Activated CD8-positive, alpha-beta memory T cell treated with anti-CD3 and anti-CD28 coated beads, Interleukin-2, amount 10 ng/mL, durations not matched to agents 7 days and 5 days (primary cell): ENCODE results near the gene GH1. TPM values are rescaled to one million over a fixed set of nuclear protein-coding genes. Genes with fewer than 3 reads are reported as not detected.

Experiments used
- ATAC-seq: fragments of 150-1000 bp; cut with Tn5 transposase; one replicate; pipeline ENCODE4 v1.10.0; 2021; ENCODE audit warnings: moderate library complexity
- CTCF ChIA-PET: fragments of 350-600 bp; sonication (Branson Sonifier 250); formaldehyde crosslinking; loops from one replicate; lab custom pipeline; 2021; ENCODE audit warnings: antibody characterized with exemption; lab: Charles Lee
- DNase-seq: peaks from one replicate; pipeline ENCODE4 v3.0.0-alpha.2; 2020
- H3K27ac Mint-ChIP-seq: one replicate; pipeline ENCODE4 v1.8.0; 2021; ENCODE audit warnings: mild to moderate bottlenecking, mixed read lengths
- H3K27me3 Mint-ChIP-seq: one replicate; pipeline ENCODE4 v1.8.0; 2021; ENCODE audit warnings: mixed read lengths
- H3K36me3 Mint-ChIP-seq: one replicate; pipeline ENCODE4 v1.8.0; 2021; ENCODE audit warnings: mild to moderate bottlenecking, mixed read lengths
- H3K4me1 Mint-ChIP-seq: one replicate; pipeline ENCODE4 v1.8.0; 2021; ENCODE audit warnings: mixed read lengths
- H3K4me3 Mint-ChIP-seq: one replicate; pipeline ENCODE4 v1.8.0; 2021; ENCODE audit warnings: mild to moderate bottlenecking, moderate library complexity, mixed read lengths
- H3K9me3 Mint-ChIP-seq: one replicate; pipeline ENCODE4 v1.8.0; 2022; ENCODE audit warnings: low read depth, mixed read lengths
- total RNA-seq, 2 experiments: library from RNA; stranded (reverse); gene quantifications; one replicate each; pipeline ENCODE4 v1.2.3, GENCODE V29; 2021

GH1 gene
- total RNA-seq, 2 experiments from 2014 or later, result not detected

DNA sequence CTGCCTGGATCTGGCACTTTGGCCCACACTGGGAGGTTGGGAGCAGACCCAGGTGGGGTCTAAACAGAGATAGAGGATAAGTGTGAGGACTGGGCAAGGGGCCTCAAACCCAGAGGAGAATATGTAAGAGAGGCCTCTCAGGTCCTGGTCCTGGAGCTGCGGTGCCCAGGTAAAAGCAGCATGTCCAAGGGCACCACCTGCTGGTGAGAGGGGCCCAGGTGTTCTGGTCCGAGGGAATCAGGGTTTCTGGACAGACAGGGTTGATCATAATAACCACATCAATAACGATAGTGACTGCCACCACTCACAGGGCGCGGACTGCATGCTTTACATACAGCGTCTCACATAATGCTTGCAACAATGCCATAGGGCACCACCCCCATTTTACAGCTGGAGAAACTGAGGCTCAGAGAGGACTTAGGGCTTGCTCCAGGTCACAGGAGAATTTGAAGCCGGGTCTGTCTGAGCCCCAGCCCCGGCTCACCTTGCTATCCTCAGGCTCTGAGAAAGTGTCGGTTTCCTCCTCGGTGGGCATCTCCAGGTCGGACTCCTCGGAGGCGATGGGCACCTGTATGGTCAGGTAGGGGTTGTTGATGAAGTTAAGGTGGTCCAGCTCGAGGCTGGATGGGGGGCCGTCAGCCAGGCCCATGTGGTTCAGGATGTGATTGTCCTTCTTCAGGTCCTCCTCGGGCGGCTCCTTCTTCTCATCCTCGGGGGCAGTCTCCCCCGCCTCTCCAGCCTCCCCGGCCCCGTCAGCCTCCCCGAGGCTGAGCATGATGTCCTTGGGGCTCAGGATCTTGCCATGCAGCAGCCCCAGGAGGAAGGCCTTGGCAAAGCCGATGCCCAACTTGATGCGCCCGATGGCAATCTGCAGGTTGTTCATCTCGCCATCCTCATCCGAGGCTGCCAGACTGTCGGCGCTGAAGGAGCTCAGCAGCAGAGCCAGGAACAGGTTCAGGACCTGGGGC is 32.6 kb upstream of the GH1 start:
- ATAC-seq, result no peak
- no peaks in the 10 kb centered on the region for H3K36me3 Mint-ChIP-seq
- no peak overlapping the region for H3K27ac Mint-ChIP-seq
- peak; percentile 65 for DNase-seq
- H3K4me3 Mint-ChIP-seq, result no peak overlapping the region
- CTCF ChIA-PET, result interaction anchor here (1.0 to 5.5 kb wide), 17 partner anchors 11 to 102 kb away, joined by 3 to 45 read pairs (median 6); partner anchors contain the start of genes CD79B, CSHL1 and GH1
- peaks cover 31% of the 10 kb centered on the region for H3K4me1 Mint-ChIP-seq
- peaks cover 4% of the 10 kb centered on the region for H3K27me3 Mint-ChIP-seq
- no peaks in the 10 kb centered on the region for H3K9me3 Mint-ChIP-seq

DNA sequence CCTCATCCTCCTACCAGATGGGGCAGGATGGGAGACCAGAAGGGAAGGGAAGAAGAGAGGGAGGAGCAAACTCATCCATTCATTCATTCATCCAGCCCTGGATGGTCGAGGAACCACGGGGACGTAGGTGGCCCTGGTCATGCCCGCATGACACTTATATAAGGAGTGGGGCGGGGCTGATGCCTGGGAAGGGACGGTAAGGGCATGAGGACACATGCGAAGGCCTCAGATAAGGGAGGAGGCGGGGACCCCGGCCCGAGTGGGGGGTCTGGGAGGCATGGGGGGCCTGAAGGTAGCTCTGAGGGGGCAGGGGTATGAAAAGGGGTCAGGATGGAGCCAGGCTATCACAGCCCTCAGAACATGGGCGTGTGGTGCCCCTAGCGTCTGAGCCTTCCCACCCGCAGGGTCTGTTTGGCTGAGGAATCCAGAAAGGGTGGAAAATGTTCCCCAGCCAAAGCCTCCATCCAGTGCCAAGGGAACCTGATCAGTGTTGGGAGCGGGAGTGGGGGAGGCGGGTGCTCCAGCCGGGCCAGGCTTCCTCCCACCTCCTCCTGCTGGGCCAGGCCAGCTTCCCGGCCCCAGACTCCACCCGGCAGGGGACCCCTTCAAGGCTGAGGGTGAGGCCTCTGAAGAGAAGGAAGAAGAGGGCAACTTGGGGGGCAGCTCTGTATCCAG is 31.1 kb upstream of the GH1 start:
- Mint-ChIP-seq H3K27ac (no peak overlapping the region), H3K4me3 (no peak overlapping the region), H3K27me3 (peaks cover 10% of the 10 kb centered on the region), H3K9me3 (no peaks in the 10 kb centered on the region), H3K4me1 (peaks cover 35% of the 10 kb centered on the region), H3K36me3 (no peaks in the 10 kb centered on the region)
- DNase-seq (no peak), ATAC-seq (no peak)
- CTCF ChIA-PET, result interaction anchor here (1.0 to 5.4 kb wide), 13 partner anchors 10 to 101 kb away, joined by 3 to 45 read pairs (median 6); partner anchors contain the start of genes CD79B, CSHL1 and GH1

- ATAC-seq (no peak), DNase-seq (no peak)
- H3K9me3 Mint-ChIP-seq, result no peaks in the 10 kb centered on the region
- H3K27me3 Mint-ChIP-seq, result peaks cover 16% of the 10 kb centered on the region
- no peak overlapping the region for H3K27ac Mint-ChIP-seq
- H3K4me3 Mint-ChIP-seq, result no peak overlapping the region
- H3K36me3 Mint-ChIP-seq, result no peaks in the 10 kb centered on the region
- CTCF ChIA-PET, result interaction anchor here (1.0 to 5.4 kb wide), 3 partner anchors 13 to 77 kb away, joined by 3 to 45 read pairs (median 16); partner anchors contain the start of gene GH1
- H3K4me1 Mint-ChIP-seq, result peaks cover 23% of the 10 kb centered on the region
Measured at GRCh38 chr17:63948521-63948920, 29.9 kb upstream of the GH1 start.

DNA sequence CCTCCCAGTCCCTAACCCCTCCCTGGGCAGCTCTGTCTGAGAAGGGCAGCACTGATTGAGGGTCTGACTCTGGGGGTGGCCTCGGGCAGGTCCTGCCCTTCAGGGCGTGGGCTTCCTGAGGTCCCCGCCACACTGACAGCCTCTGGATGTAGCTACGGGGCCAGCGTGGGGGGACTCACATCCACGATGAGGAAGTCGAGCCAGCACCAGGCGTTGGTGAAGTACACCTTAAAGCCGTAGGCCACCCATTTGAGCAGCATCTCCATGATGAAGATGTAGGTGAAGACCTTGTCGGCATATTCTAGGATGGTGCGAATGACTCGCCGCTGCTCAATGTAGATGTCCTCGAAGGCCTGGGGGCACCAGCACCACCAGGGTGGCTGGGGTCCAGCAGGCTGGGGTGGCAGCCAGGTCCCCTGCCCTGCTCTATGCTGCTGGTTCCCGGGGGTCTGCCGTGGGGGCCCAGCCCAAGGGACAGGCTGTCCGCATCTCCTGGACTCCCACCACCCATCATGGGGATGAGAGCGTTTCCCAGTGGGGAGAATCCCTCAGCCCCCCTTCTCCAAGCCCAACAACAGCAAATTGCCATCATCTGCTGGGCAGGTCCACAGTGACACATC is 29.2 kb upstream of the GH1 start:
- peaks cover 23% of the 10 kb centered on the region for H3K4me1 Mint-ChIP-seq
- no peak overlapping the region for H3K4me3 Mint-ChIP-seq
- no peak for ATAC-seq
- no peak for DNase-seq
- CTCF ChIA-PET, result interaction anchor here (1.7 to 3.1 kb wide), 9 partner anchors 17 to 186 kb away, joined by 6 to 77 read pairs (median 22); partner anchors contain the start of genes CSHL1, GH1 and ICAM2
- H3K36me3 Mint-ChIP-seq, result no peaks in the 10 kb centered on the region
- no peaks in the 10 kb centered on the region for H3K9me3 Mint-ChIP-seq
- no peak overlapping the region for H3K27ac Mint-ChIP-seq
- peaks cover 18% of the 10 kb centered on the region for H3K27me3 Mint-ChIP-seq

DNA sequence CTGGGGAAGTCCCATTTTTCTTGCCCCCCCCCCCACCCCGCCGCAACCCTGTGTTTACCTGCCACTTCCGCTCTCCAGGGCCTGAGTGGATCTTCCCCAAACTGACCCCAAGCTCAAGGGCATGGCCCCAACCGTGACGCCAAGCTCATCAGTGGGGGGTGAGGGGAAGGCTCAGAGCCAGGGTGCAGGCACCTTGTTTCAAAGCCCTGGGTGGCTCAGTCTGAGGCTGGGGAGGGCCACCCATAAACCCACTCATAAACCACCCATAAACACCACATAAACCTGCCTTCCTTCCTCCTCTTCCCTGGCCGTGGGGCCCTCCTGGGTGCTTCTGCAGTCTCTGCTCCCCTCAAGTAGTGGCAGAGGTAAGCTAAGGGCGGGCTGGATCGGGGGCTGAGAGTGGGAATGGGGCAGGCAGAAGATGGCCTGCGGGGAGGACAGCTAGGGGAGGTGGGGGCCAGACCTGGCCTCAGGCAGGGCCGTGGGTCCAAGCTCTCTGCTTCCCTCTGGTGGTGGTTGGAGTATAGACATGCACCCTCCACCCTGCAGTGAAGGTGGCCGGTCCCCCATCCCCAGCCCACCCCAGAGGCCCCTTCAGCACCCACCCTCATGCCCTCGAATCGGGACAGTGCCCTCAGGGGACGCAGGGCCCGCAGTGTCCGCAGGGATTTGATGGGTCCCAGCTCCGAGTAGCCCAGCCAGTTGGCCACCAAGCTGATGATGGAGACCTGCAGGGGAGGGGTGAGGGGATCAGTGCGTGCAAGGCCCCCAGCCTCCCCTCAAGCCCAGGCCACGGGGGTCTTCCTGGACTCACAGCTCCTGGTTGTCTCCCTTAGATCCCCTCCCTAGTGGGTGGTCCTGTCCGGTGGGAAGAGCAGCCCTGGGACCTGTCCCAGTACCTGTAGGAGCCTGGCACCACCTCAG is 28.1 kb upstream of the GH1 start:
- H3K27me3 Mint-ChIP-seq, result peaks cover 21% of the 10 kb centered on the region
- peak overlapping the region; percentile 62 for H3K27ac Mint-ChIP-seq
- DNase-seq (peak; percentile 79), ATAC-seq (peak; percentile 85)
- H3K4me1 Mint-ChIP-seq, result peaks cover 19% of the 10 kb centered on the region
- no peaks in the 10 kb centered on the region for H3K36me3 Mint-ChIP-seq
- H3K4me3 Mint-ChIP-seq, result peak overlapping the region; percentile 39
- CTCF ChIA-PET, result interaction anchor here (0.7 to 3.1 kb wide), 39 partner anchors 8 to 451 kb away, joined by 3 to 77 read pairs (median 7); partner anchors contain the start of genes CD79B, CSHL1, ERN1 and GH1
- H3K9me3 Mint-ChIP-seq, result no peaks in the 10 kb centered on the region

DNA sequence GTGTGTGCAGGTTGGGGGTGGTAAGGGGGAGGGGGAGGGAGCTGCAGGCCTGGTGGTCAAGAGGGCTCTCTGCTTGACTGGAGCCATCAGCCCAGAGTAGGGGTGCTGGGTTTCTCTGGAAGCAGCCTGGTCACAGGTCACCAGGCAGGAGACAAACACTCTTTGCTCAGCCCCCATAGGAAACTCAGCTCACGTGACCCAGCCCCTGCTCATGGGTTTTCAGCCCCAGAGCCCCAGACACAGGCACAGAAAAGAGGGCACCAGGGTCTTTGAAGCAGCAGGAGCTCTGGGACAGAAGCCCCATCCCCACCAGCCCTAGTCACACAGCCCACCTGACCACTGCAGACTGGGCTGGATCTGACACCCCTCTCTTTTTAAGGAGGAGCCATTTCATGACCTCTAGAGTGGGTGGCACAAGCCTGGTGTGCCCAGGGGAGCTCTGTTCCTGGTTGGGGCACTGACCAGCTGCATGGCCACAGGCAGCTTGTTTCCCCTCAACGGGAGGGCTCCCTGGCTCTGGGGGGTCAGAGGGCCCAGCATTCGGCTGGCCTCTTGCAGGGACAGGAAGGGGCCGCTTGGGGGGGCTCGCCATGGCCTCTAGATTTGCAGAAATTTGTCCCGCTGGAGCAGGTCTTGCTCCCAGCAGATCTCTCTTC is 27.3 kb upstream of the GH1 start:
- CTCF ChIA-PET, result interaction anchor here (0.7 to 3.1 kb wide), 39 partner anchors 9 to 452 kb away, joined by 3 to 77 read pairs (median 7); partner anchors contain the start of genes CD79B, CSHL1, ERN1 and GH1

DNA sequence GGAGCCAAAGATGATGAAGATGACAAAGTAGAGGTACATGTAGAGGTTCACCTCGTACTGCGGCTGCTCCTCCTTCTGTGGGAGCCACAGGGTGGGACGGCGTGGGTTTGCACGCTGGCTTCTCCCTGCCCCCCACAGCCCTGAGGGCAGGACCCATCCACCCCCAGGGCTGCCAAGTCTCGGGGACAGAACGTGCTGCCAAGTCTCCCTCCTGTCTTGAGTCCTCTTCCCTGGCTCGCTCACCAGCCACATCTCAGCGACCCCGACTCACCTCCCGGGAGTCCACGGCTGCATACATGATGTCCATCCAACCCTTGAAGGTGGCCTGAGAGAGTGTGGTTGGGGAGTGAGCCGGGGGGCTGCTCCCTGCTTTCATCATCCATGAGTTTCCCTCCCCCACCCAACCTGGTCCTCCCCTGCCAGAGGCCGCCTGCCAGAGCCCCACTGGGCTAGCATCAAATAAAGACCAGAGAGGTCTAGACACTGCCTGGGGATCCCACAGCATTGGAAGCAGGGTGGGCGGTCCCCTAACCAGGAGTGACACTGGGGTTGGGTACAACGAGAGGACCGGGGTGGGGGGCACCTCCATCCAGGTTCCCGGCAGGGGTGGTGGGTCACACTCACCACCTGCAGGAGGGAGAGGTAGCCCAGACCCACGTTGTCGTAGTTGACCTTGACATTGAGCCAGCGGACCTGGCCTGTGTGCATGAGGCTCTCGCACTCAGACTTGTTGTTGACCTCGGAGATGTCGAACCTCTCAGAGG is 26.3 kb upstream of the GH1 start:
- Mint-ChIP-seq H3K27me3 (peaks cover 24% of the 10 kb centered on the region), H3K9me3 (no peaks in the 10 kb centered on the region), H3K4me1 (peaks cover 19% of the 10 kb centered on the region), H3K27ac (no peak overlapping the region), H3K36me3 (no peaks in the 10 kb centered on the region), H3K4me3 (no peak overlapping the region)
- DNase-seq (no peak), ATAC-seq (no peak)
- CTCF ChIA-PET, result interaction anchor here (1.4 to 3.1 kb wide), 8 partner anchors 10 to 84 kb away, joined by 3 to 77 read pairs (median 16); partner anchors contain the start of genes CD79B and GH1

More for the DNA sequence above, 27.3 kb upstream of the GH1 start:
- no peaks in the 10 kb centered on the region for H3K36me3 Mint-ChIP-seq
- no peak for DNase-seq
- no peaks in the 10 kb centered on the region for H3K9me3 Mint-ChIP-seq
- H3K4me3 Mint-ChIP-seq, result no peak overlapping the region
- H3K27me3 Mint-ChIP-seq, result peaks cover 24% of the 10 kb centered on the region
- peak overlapping the region; percentile 62 for H3K27ac Mint-ChIP-seq
- peak; percentile 24 for ATAC-seq
- H3K4me1 Mint-ChIP-seq, result peaks cover 19% of the 10 kb centered on the region

GRCh38 chr17:63943745-63944144 is 25.1 kb upstream of the GH1 start:
- H3K27me3 Mint-ChIP-seq, result peaks cover 24% of the 10 kb centered on the region
- CTCF ChIA-PET, result interaction anchor here (1.2 to 1.5 kb wide), 2 partner anchors 11 to 82 kb away, joined by 3 read pairs; no protein-coding TSS in a partner anchor
- no peak for DNase-seq

GRCh38 chr17:63942309-63942985 is 23.8 kb upstream of the GH1 start:
- H3K36me3 Mint-ChIP-seq, result no peaks in the 10 kb centered on the region
- no peak for DNase-seq
- ATAC-seq, result no peak
- H3K27me3 Mint-ChIP-seq, result peaks cover 20% of the 10 kb centered on the region
- no peak overlapping the region for H3K27ac Mint-ChIP-seq
- H3K4me1 Mint-ChIP-seq, result peaks cover 24% of the 10 kb centered on the region
- CTCF ChIA-PET, result interaction anchor here (0.7 kb wide), 1 partner anchor 25 kb away, joined by 3 read pairs; no protein-coding TSS in a partner anchor
- no peak overlapping the region for H3K4me3 Mint-ChIP-seq
- no peaks in the 10 kb centered on the region for H3K9me3 Mint-ChIP-seq

More at GRCh38 chr17:63943745-63944144, 25.1 kb upstream of the GH1 start:
- H3K4me1 Mint-ChIP-seq, result peaks cover 22% of the 10 kb centered on the region
- ATAC-seq, result no peak
- H3K4me3 Mint-ChIP-seq, result no peak overlapping the region
- H3K9me3 Mint-ChIP-seq, result no peaks in the 10 kb centered on the region
- H3K36me3 Mint-ChIP-seq, result no peaks in the 10 kb centered on the region
- no peak overlapping the region for H3K27ac Mint-ChIP-seq

- Mint-ChIP-seq H3K36me3 (no peaks in the 10 kb centered on the region), H3K27me3 (peaks cover 20% of the 10 kb centered on the region), H3K9me3 (no peaks in the 10 kb centered on the region), H3K27ac (no peak overlapping the region), H3K4me1 (peaks cover 19% of the 10 kb centered on the region), H3K4me3 (no peak overlapping the region)
- no peak for DNase-seq
- CTCF ChIA-PET, result interaction anchor here (1.7 kb wide), 1 partner anchor 49 kb away, joined by 3 read pairs; no protein-coding TSS in a partner anchor
- no peak for ATAC-seq
Measured at GRCh38 chr17:63941751-63942150, 23.1 kb upstream of the GH1 start.
